Kidney (tissue), 14 donors: Measurements from ENCODE around the gene FYB1. TPM values are rescaled to one million over a fixed set of nuclear protein-coding genes. Genes with fewer than 3 reads are reported as not detected.
A peak's percentile ranks its signal among the peaks of the same experiment; 100 is the strongest.

ENCODE experiments used
- DNase-seq, 5 donors: peaks; one replicate each; pipeline ENCODE4 v3.0.0-alpha.2; 2013 to 2020
- FAIRE-seq: peaks from 2 replicates; lab custom pipeline; 2012; peaks lifted over from hg19 to GRCh38; lab: Jason Lieb, UNC
- H3K27ac ChIP-seq, 2 donors: one replicate each; pipeline ENCODE4 v1.7.0; 2013; ENCODE audit warnings: low read depth in 2 of 2, low read length in 2 of 2, inconsistent platforms in 1 of 2
- H3K27me3 ChIP-seq: one replicate; pipeline ENCODE4 v1.7.1; 2013; ENCODE audit warnings: low read length, inconsistent platforms; ENCODE audit not compliant: control insufficient read depth, insufficient read depth
- H3K36me3 ChIP-seq, 3 donors: one replicate each; pipeline versions ENCODE4 v1.7.0 to v1.7.1; 2013; ENCODE audit warnings: low read length in 3 of 3, control low read depth in 1 of 3, inconsistent platforms in 1 of 3; ENCODE audit not compliant: insufficient read depth in 3 of 3, control insufficient read depth in 2 of 3
- H3K4me1 ChIP-seq, 3 donors: one replicate each; pipeline versions ENCODE4 v1.7.0 to v1.7.1; 2013; ENCODE audit warnings: low read length in 3 of 3, inconsistent platforms in 1 of 3, low read depth in 1 of 3; ENCODE audit not compliant: control insufficient read depth in 2 of 3, insufficient read depth in 2 of 3
- H3K4me3 ChIP-seq, 3 donors: one replicate each; pipeline versions ENCODE4 v1.7.0 to v1.8.1; 2013; ENCODE audit warnings: low read length in 3 of 3, control low read depth in 1 of 3, inconsistent platforms in 1 of 3
- H3K9ac ChIP-seq, 3 donors: one replicate each; pipeline versions ENCODE4 v1.7.0 to v1.7.1; 2013; ENCODE audit warnings: low read length in 3 of 3, control low read depth in 1 of 3, inconsistent platforms in 1 of 3
- H3K9me3 ChIP-seq, 3 donors: one replicate each; pipeline versions ENCODE4 v1.7.0 to v1.7.1; 2013; ENCODE audit warnings: low read length in 3 of 3, control low read depth in 1 of 3, inconsistent platforms in 1 of 3; ENCODE audit not compliant: control insufficient read depth in 2 of 3, insufficient read depth in 1 of 3
- CTCF ChIP-seq: IDR thresholded peaks from 3 replicates; pipeline ENCODE4 v1.5.1; 2012; ENCODE audit warnings: mild to moderate bottlenecking, moderate library complexity, borderline replicate concordance; ENCODE audit not compliant: insufficient read depth; ENCODE audit errors: extremely low read depth
- intact Hi-C: fragments of 100-400 bp; cut with DNase I; formaldehyde crosslinking; loops from one replicate; pipeline ENCODE4 v1.11.1; 2022
- polyA plus RNA-seq: library from polyadenylated mRNA; stranded (reverse); fragments of 350-450 nt; fragmentation: Illumina TruSeq; extraction: RNeasy Lipid Tissue Mini Kit (QIAGEN cat#74804); gene quantifications from one replicate; pipeline ENCODE4 v1.2.3, GENCODE V29; 2014; ENCODE audit warnings: low read depth, low replicate concordance; ENCODE audit not compliant: insufficient read depth
- total RNA-seq: library from RNA; stranded (reverse); fragmentation: NEBNext Ultra II Directional; extraction: Animal tissue kit (Norgen Biotek cat#: 25700); gene quantifications from one replicate; pipeline ENCODE4 v1.2.1, GENCODE V29; 2021
- donor health status: control.
- donor health status: control.
- donor health status: control.
- donor health status: control.
- donor health status: control.
- donor health status: DM: yes; HTN: yes; CAD: no.
- donor health status: Normal renal cell carcinoma (clear cell type).

The FYB1 gene
- total and polyA plus RNA-seq, 2 donors from 2014 or later, result 2.3 to 53.7 TPM

- no peak overlapping the region for H3K4me3 ChIP-seq
- H3K9me3 ChIP-seq, result no peaks in the 10 kb centered on the region
- DNase-seq, result no peak
- no peak overlapping the region for H3K27ac ChIP-seq
- no peak overlapping the region for H3K9ac ChIP-seq
- FAIRE-seq, result no peak
- no peaks in the 10 kb centered on the region for H3K27me3 ChIP-seq
- TF ChIP-seq CTCF, result no peak
- intact Hi-C loops, result no loop called here
- no peaks in the 10 kb centered on the region for H3K36me3 ChIP-seq
- no peaks in the 10 kb centered on the region for H3K4me1 ChIP-seq
Measured at GRCh38 chr5:39137819-39138451, 81.4 kb downstream of the FYB1 start.

GRCh38 chr5:39137391-39137790, 82.0 kb downstream of the FYB1 start:
- intact Hi-C loops, result no loop called here
- no peak for FAIRE-seq
- Histone ChIP-seq H3K9ac (no peak overlapping the region), H3K27me3 (no peaks in the 10 kb centered on the region), H3K27ac (no peak overlapping the region), H3K36me3 (no peaks in the 10 kb centered on the region), H3K9me3 (no peaks in the 10 kb centered on the region), H3K4me3 (no peak overlapping the region), H3K4me1 (no peaks in the 10 kb centered on the region)
- no peak for TF ChIP-seq CTCF
- DNase-seq, result no peak

GRCh38 chr5:39132792-39133191, 86.6 kb downstream of the FYB1 start:
- DNase-seq (peak in 2 of 5 donors; percentile 39 to 51), FAIRE-seq (no peak)
- H3K36me3 ChIP-seq, result no peaks in the 10 kb centered on the region
- no peak overlapping the region for H3K4me3 ChIP-seq
- H3K9me3 ChIP-seq, result no peaks in the 10 kb centered on the region
- H3K4me1 ChIP-seq, result no peaks in the 10 kb centered on the region
- intact Hi-C loops, result no loop called here
- no peak overlapping the region for H3K27ac ChIP-seq
- no peak overlapping the region for H3K9ac ChIP-seq
- H3K27me3 ChIP-seq, result no peaks in the 10 kb centered on the region
- no peak for TF ChIP-seq CTCF

- intact Hi-C loops, result no loop called here
- H3K27me3 ChIP-seq, result no peaks in the 10 kb centered on the region
- no peak overlapping the region for H3K4me3 ChIP-seq
- no peaks in the 10 kb centered on the region for H3K9me3 ChIP-seq
- H3K27ac ChIP-seq, result no peak overlapping the region
- no peaks in the 10 kb centered on the region for H3K4me1 ChIP-seq
- no peaks in the 10 kb centered on the region for H3K36me3 ChIP-seq
- H3K9ac ChIP-seq, result no peak overlapping the region
- FAIRE-seq (no peak), DNase-seq (no peak)
- no peak for TF ChIP-seq CTCF
Measured at GRCh38 chr5:39132128-39132447, 87.3 kb downstream of the FYB1 start.
